Esophagus (tissue), 2 donors: Measurements from ENCODE around the gene SHOC2. TPM values are rescaled to one million over a fixed set of nuclear protein-coding genes. Genes with fewer than 3 reads are reported as not detected.
A peak's percentile ranks its signal among the peaks of the same experiment; 100 is the strongest.

Experiments used
- H3K27ac ChIP-seq, 2 donors: one replicate each; pipeline ENCODE4 v1.5.1; 2013; ENCODE audit warnings: low read depth in 2 of 2, mild to moderate bottlenecking in 2 of 2, inconsistent platforms in 1 of 2, low read length in 1 of 2, moderate library complexity in 1 of 2
- H3K27me3 ChIP-seq, 2 donors: one replicate each; pipeline ENCODE4 v1.6.1; 2013; ENCODE audit warnings: low read length in 2 of 2, control low read depth in 1 of 2, mild to moderate bottlenecking in 1 of 2; ENCODE audit not compliant: insufficient read depth in 2 of 2, control insufficient read depth in 1 of 2
- H3K36me3 ChIP-seq, 2 donors: one replicate each; pipeline ENCODE4 v1.6.1; 2013; ENCODE audit warnings: low read length in 1 of 2; ENCODE audit not compliant: control insufficient read depth in 2 of 2, insufficient read depth in 2 of 2
- H3K4me1 ChIP-seq, 2 donors: one replicate each; pipeline ENCODE4 v1.6.1; 2013; ENCODE audit warnings: low read length in 1 of 2; ENCODE audit not compliant: control insufficient read depth in 2 of 2, insufficient read depth in 2 of 2
- H3K4me3 ChIP-seq, 2 donors: one replicate each; pipeline ENCODE4 v1.5.1; 2013; ENCODE audit warnings: low read length in 2 of 2, mild to moderate bottlenecking in 2 of 2, low read depth in 1 of 2, moderate library complexity in 1 of 2
- H3K9me3 ChIP-seq, 2 donors: one replicate each; pipeline ENCODE4 v1.6.1; 2013; ENCODE audit warnings: mild to moderate bottlenecking in 2 of 2, low read depth in 1 of 2, low read length in 1 of 2, moderate library complexity in 1 of 2; ENCODE audit not compliant: control insufficient read depth in 2 of 2, insufficient read depth in 1 of 2
- WGBS, 2 donors: extraction: QIAGEN DNeasy Blood & Tissue Kit; methylation state at CpG; one replicate each; pipeline ENCODE4 v1.1.7; 2013; 5-methylcytosine and 5-hydroxymethylcytosine counted together
- polyA plus RNA-seq, 2 donors: library from polyadenylated mRNA; stranded (reverse); fragments of 200-250 nt; gene quantifications; one replicate each; pipeline ENCODE4 v1.2.3, GENCODE V29; 2013
- donor health status: healthy with polysubstance abuse.
- donor health status: Bipolar disorder and iron deficiency.

Gene SHOC2
- polyA plus RNA-seq, 2 donors = 15.3 to 16.6 TPM

DNA sequence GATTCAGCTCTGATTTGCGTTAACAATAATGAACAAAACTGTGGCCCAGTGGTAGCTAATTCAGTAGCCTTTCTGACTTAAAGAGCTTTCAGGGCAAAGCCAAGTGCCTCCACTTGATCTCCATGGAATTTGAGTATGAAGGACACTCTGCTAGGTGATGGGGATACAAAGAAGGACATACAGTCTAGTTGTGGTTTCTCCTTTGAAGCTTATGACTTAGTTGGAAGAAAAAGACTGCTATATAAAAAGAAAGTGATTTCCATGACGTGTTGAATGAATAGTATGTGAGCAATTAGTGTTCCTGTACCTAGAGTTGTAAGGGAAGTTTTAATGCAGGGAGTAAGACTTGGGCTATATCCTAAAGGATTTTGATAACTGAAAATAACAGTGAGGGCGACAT is 39.4 kb upstream of the SHOC2 start:
- WGBS, 2 donors = 62 to 69% methylated on average over 3 of the region's 3 CpGs
- peaks cover 2 to 8% of the 10 kb centered on the region in 2 donors for H3K36me3 ChIP-seq
- H3K9me3 ChIP-seq = no peaks in the 10 kb centered on the region
- H3K4me1 ChIP-seq = no peaks in the 10 kb centered on the region
- peak overlapping the region in 1 of 2 donors; percentile 47 for H3K27ac ChIP-seq
- no peak overlapping the region for H3K4me3 ChIP-seq
- no peaks in the 10 kb centered on the region for H3K27me3 ChIP-seq

DNA sequence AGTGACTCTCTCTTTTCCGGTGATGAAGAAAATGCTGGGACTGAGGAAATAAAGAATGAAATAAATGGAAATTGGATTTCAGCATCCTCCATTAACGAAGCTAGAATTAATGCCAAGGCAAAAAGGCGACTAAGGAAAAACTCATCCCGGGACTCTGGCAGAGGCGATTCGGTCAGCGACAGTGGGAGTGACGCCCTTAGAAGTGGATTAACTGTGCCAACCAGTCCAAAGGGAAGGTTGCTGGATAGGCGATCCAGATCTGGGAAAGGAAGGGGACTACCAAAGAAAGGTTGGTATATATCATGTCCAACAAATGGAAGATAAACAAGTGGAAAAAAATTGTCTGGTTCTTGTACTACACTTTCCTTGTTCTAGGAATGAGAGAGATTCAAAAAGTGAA is 38.2 kb upstream of the SHOC2 start:
- H3K36me3 ChIP-seq = peaks cover 0 to 8% of the 10 kb centered on the region in 2 donors
- H3K4me3 ChIP-seq = no peak overlapping the region
- WGBS, 2 donors = 79 to 87% methylated on average over 9 of the region's 9 CpGs

DNA sequence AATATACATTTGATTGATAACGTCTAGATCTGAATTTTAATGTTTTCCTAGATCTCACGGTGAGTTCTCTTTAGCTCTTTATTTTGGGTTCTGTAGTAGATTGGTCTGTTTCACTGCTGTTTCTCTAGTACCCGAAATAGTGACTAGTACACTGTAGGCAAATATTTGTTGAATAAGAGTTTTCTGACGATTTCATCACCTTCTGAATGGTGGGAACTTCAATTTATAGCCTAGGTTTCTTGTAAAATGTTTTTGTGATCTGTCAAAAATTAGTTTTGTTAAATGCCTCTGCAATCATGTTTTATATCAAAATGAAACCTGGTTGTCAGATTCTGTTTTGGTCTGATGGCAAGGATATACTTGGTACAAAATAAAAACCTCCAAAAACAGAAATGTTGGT is 37.5 kb upstream of the SHOC2 start:
- H3K9me3 ChIP-seq = no peaks in the 10 kb centered on the region
- peaks cover 0 to 8% of the 10 kb centered on the region in 2 donors for H3K36me3 ChIP-seq
- H3K27me3 ChIP-seq = no peaks in the 10 kb centered on the region
- WGBS, 2 donors = 48 to 60% methylated on average over 4 of the region's 4 CpGs
- H3K27ac ChIP-seq = no peak overlapping the region
- no peak overlapping the region for H3K4me3 ChIP-seq
- no peaks in the 10 kb centered on the region for H3K4me1 ChIP-seq

More for the DNA sequence above, 38.2 kb upstream of the SHOC2 start:
- Histone ChIP-seq H3K4me1 (no peaks in the 10 kb centered on the region), H3K27ac (no peak overlapping the region), H3K27me3 (no peaks in the 10 kb centered on the region), H3K9me3 (no peaks in the 10 kb centered on the region)

DNA sequence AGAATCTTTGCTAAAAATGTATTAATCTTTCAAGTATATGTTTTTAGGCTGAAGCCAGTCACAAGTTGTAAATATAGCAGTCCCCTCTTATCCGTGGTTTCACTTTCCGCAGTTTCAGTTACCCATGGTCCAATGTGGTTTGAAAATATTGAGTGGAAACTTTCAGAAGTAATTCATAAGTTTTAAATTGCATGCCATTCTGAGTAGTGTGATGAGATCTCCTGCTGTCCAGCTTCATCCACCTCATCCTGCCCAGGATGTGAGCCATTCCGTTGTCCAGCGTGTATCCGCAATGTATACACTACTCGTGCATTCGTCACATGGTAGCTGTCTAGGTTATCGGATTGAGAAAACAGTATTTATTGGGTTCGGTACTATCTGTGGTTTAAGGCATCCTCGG is 35.5 kb upstream of the SHOC2 start:
- Histone ChIP-seq H3K9me3 (no peaks in the 10 kb centered on the region), H3K27ac (peak overlapping the region; percentile 22 to 31), H3K4me3 (no peak overlapping the region), H3K27me3 (no peaks in the 10 kb centered on the region), H3K4me1 (no peaks in the 10 kb centered on the region), H3K36me3 (peaks cover 0 to 6% of the 10 kb centered on the region in 2 donors)
- 67 to 77% methylated on average over 10 of the region's 10 CpGs for WGBS, 2 donors

DNA sequence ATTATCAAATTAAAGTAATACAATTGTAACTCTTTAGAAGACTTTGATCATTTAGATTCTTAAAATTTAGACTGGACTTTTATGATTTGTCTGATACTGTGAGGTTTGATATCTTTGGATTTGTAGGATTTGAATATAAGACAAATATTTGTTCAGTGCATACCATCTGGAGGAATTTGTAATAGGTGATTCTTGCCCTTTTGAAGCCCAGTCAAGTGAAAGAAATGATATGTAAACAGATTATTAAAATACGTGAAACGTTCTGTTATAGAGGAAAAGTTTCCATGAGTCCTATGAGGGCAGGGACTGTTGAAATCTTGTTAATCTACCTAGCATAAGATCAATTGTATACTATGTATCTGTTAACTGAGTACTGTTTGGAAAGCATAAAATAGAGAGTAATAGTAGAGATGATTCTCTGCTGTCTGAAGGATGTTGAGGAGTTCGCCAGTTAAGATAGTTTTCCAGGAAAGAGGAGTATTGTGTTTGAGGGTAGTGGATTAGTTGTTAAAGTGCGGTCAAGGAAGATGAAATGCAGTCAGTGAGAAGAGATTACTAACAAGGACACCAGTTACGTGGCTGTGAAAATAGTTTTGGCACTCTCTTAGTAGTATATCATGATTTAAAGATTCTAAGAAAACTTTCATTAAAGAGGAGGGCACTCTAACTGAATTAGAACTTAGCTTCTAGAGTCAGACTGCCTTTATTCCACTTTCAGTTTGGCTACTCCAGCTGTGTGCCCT is 33.3 kb upstream of the SHOC2 start:
- no peaks in the 10 kb centered on the region for H3K27me3 ChIP-seq
- H3K4me3 ChIP-seq = no peak overlapping the region
- no peaks in the 10 kb centered on the region for H3K4me1 ChIP-seq
- peaks cover 0 to 6% of the 10 kb centered on the region in 2 donors for H3K36me3 ChIP-seq
- H3K9me3 ChIP-seq = no peaks in the 10 kb centered on the region
- 43 to 44% methylated on average over 5 of the region's 5 CpGs for WGBS, 2 donors
- no peak overlapping the region for H3K27ac ChIP-seq

DNA sequence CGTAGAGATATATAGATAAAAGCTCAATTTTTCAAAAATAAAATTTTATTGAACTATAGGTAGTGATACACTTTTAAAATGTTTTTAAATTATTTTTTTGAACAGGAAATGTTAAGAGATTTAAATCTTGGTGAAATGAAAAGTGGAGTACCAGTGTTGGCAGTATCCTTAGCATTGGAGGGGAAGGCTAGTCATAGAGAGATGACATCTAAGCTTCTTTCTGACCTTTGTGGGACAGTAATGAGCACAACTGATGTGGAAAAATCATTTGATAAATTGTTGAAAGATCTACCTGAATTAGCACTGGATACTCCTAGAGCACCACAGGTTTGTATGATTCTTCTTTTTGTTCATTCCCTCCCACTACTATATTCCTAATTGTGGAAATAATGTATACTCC is 31.8 kb upstream of the SHOC2 start:
- H3K4me3 ChIP-seq = no peak overlapping the region
- H3K4me1 ChIP-seq = no peaks in the 10 kb centered on the region
- 87 to 96% methylated on average over 1 of the region's 1 CpG for WGBS, 2 donors
- no peak overlapping the region for H3K27ac ChIP-seq
- peaks cover 0 to 4% of the 10 kb centered on the region in 2 donors for H3K36me3 ChIP-seq
- no peaks in the 10 kb centered on the region for H3K9me3 ChIP-seq
- no peaks in the 10 kb centered on the region for H3K27me3 ChIP-seq

DNA sequence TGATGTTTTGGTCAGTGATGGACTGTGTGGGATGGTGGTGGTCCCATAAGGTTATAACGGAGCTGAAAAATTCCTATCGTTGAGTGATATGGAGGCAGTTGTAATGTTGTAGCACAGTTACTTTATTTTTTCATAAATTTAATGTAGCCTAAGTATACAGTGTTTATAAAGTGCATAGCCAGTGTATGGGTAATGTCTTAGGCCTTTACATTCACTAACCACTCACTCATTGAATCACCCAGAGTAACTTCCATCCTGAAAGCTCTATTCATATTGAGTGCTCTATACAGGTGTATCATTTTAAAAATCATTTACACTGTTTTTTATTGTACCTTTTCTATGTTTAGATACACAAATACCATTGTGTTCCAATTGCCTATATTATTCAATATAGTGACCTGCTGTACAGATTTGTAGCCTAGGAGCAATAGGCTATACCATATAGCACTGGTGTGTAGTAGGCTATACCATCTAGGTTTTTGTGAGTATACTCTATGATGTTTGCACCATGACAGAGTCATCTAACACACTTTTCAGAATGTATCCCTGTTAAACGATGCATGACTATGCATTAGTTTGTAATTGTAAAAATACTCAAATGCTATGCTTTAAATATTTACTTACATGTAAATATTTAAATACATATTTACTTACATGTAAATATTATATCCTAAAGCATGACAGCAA is 26.7 kb upstream of the SHOC2 start:
- Histone ChIP-seq H3K4me1 (no peaks in the 10 kb centered on the region), H3K36me3 (peaks cover 3 to 7% of the 10 kb centered on the region in 2 donors), H3K9me3 (no peaks in the 10 kb centered on the region), H3K4me3 (no peak overlapping the region), H3K27me3 (no peaks in the 10 kb centered on the region), H3K27ac (no peak overlapping the region)
- WGBS, 2 donors = 68 to 77% methylated on average over 3 of the region's 3 CpGs

DNA sequence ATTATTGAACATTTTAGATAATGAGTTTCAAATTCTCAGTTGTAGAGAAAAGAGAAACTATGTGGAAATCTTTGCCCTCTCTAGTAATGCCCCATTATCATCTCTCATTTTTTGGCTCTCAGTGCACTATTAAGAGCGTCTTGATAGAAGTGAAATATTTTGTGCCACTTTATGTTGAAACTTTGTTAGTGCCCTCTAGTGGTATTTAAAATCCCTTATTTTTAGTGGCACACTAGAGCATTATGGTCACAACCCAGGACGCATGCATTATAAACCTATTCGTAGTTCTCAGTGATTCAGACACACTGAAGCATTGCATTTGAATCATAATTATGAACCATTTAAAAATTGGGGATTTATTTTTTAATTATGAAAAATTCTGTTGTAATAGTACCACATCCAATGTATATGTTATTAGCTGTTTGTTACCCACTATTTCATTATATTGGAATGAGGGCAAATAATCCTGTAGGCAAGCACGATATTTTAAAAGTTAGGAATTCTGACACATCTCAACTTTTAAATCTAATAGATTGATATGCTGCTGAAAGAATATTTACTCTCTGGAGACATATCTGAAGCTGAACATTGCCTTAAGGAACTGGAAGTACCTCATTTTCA is 25.7 kb upstream of the SHOC2 start:
- WGBS, 2 donors = 24% methylated on average over 4 of the region's 4 CpGs
- H3K36me3 ChIP-seq = peaks cover 3 to 7% of the 10 kb centered on the region in 2 donors
- no peaks in the 10 kb centered on the region for H3K27me3 ChIP-seq
- no peaks in the 10 kb centered on the region for H3K9me3 ChIP-seq
- no peaks in the 10 kb centered on the region for H3K4me1 ChIP-seq
- no peak overlapping the region for H3K27ac ChIP-seq
- no peak overlapping the region for H3K4me3 ChIP-seq

DNA sequence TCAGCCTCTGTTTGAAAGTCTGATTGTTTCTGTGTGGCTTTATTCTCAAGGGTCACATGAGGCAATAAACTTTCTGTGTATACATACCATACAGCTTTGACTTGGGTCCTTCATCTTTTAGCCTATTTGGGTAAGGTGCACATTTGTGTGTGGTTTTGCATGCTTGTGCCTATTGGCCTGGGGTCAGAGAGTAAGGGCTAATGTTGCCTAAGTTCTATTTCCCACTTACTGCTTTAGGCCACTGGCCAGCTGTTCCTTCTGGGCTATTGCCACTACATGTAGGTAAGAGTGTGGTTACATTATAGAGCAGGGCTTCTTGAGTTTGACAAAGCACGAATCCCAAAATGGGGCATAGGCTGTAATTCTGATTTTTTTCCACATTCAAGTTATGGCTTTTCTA is 22.2 kb upstream of the SHOC2 start:
- Histone ChIP-seq H3K9me3 (no peaks in the 10 kb centered on the region), H3K4me3 (no peak overlapping the region), H3K27me3 (no peaks in the 10 kb centered on the region), H3K4me1 (no peaks in the 10 kb centered on the region), H3K36me3 (peaks cover 3 to 7% of the 10 kb centered on the region in 2 donors), H3K27ac (no peak overlapping the region)
- 71 to 87% methylated on average over 1 of the region's 1 CpG for WGBS, 2 donors
